GM06990 (cell line): ENCODE results near the gene CCDC57.

Experiments used
- DNase-seq: peaks from one replicate; pipeline ENCODE4 v3.0.0-alpha.2; 2011; ENCODE audit not compliant: insufficient read length; ENCODE audit errors: extremely low read depth
- H3K27me3 ChIP-seq: replicated peaks from 2 replicates; pipeline ENCODE4 v1.6.0; 2011; ENCODE audit warnings: low read length; ENCODE audit not compliant: control insufficient read depth, insufficient read depth
- H3K36me3 ChIP-seq: 2 replicates; pipeline ENCODE4 v1.5.1; 2011; ENCODE audit warnings: low read length; ENCODE audit not compliant: control insufficient read depth, insufficient read depth
- H3K4me3 ChIP-seq: replicated peaks from 2 replicates; pipeline ENCODE4 v1.5.1; 2011; ENCODE audit warnings: low read depth, mild to moderate bottlenecking, control low read depth, low read length
- CTCF ChIP-seq: IDR thresholded peaks from 2 replicates; pipeline ENCODE4 v1.5.1; 2011; ENCODE audit warnings: low read length, control low read depth, mild to moderate bottlenecking, inconsistent platforms; ENCODE audit not compliant: insufficient read depth, poor library complexity, severe bottlenecking

The CCDC57 gene

DNA sequence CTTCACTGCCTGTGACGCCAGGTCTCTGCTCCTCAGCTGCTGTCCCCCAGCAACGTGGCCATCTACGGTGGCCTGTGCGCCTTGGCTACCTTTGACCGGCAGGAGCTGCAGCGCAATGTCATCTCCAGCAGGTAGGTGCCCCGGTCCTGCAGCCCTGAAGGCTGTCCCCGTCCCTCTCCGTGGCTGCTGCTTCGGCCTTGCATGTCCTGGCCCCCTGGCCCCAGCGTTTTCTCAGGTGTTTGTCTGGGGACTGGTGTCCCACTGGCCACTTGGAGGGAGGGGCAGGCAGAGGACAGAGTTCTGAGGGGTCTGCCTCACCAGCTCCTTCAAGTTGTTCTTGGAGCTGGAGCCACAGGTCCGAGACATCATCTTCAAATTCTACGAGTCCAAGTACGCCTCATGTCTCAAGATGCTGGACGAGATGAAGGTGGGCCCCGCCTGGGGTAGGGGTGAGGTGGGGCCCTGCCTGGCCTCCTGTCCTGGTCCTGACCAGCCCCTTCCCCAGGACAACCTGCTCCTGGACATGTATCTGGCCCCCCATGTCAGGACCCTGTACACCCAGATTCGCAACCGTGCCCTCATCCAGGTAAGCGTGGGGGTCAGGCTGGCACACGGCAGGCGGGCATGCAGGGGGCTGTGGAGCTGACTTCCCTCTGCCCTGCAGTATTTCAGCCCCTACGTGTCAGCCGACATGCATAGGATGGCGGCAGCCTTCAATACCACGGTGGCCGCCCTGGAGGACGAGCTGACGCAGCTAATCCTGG is 156.5 kb downstream of the CCDC57 start:
- Histone ChIP-seq H3K4me3 (no peak overlapping the region), H3K27me3 (no peaks in the 10 kb centered on the region), H3K36me3 (peaks cover 42% of the 10 kb centered on the region)
- no peak for TF ChIP-seq CTCF
- DNase-seq = peak; percentile 18

DNA sequence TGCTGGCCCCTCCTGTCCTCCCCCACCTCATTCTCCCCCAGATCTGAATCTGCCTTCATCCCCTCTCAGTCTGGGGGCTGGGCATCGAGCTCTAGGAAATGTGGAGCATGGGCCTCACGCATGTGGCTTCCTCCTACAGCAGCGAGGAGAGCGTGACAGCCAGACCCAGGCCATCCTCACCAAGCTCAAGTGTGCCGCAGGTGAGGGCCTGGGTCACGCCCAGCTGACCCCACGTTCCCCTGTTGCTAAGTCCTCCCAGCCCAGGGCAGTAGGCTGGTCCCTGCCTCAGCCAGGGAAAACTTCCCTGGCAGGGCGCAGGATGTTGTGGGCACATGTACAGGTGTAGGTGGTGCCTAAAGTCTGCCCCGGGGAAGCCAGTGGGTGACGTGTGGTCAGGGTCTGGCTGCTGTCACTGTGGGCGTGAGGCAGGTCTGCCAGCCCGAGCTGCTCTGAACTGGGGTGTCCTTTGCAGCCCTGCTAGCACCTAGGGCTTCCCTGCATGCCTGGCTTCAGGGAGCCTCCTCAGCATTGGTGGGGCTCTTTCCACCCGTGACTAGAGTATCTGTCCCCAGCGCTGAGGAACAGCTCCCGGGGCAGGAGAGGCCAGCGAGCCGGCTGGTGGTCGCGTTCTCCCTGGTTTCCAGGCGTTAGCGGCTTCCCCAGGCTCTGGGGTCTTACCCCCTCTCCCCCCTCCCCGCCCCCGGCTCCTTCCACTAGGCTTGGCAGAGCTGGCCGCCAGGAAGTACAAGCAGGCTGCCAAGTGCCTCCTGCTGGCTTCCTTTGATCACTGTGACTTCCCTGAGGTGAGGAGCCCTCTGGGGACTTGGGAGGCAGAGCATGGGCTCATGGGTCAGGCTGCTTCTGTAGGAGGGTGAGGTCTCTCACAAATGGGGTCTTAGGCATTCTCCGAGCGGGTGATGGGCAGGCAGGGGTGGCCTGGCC is 157.3 kb downstream of the CCDC57 start:
- TF ChIP-seq CTCF = no peak
- no peak overlapping the region for H3K4me3 ChIP-seq
- peaks cover 34% of the 10 kb centered on the region for H3K36me3 ChIP-seq
- DNase-seq = peak; percentile 15
- no peaks in the 10 kb centered on the region for H3K27me3 ChIP-seq

DNA sequence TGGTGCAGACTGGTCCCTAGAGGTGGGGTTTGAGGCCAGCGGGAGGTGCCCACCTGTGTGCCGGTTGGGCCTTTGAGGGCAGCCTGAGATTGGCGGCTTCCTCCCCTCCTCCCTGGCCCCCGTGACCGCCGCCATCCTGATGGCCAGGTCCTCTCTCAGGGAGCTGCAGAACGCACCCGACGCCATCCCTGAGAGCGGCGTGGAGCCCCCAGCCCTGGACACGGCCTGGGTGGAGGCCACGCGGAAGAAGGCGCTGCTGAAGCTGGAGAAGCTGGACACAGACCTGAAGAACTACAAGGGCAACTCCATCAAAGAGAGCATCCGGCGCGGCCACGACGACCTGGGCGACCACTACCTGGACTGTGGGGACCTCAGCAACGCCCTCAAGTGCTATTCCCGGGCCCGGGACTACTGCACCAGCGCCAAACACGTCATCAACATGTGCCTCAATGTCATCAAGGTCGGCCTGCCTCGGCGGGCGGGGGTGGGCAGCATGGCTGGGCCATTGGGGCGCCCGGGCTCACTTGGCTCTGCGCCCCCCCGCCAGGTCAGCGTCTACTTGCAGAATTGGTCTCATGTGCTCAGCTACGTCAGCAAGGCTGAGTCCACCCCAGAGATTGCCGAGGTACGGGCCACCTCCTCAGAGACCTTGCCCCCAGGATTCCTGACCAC is 158.2 kb downstream of the CCDC57 start:
- peak; percentile 13 for DNase-seq
- no peak for TF ChIP-seq CTCF
- Histone ChIP-seq H3K27me3 (no peaks in the 10 kb centered on the region), H3K36me3 (peaks cover 29% of the 10 kb centered on the region), H3K4me3 (no peak overlapping the region)

- Histone ChIP-seq H3K4me3 (no peak overlapping the region), H3K36me3 (peaks cover 27% of the 10 kb centered on the region), H3K27me3 (no peaks in the 10 kb centered on the region)
- no peak for TF ChIP-seq CTCF
- DNase-seq = peak; percentile 5
Observed at GRCh38 chr17:82053556-82054263, 158.9 kb downstream of the CCDC57 start.

GRCh38 chr17:82053130-82053529 is 159.5 kb downstream of the CCDC57 start:
- Histone ChIP-seq H3K4me3 (peak overlapping the region; percentile 89), H3K27me3 (no peaks in the 10 kb centered on the region), H3K36me3 (peaks cover 26% of the 10 kb centered on the region)
- no peak for TF ChIP-seq CTCF
- DNase-seq = peak; percentile 13
